Left hindlimb (tissue), 1 donor: ENCODE data around the gene RTF1.
"Not testable (repeated sequence)": the region's sequence is repeated elsewhere in the genome, so short reads cannot be mapped to it uniquely, and the experiment has no call there.

Experiments
- DNase-seq: peaks from one replicate; pipeline ENCODE4 v3.0.0-alpha.2; 2018

Gene RTF1

GRCh38 chr15:41438206-41438605 is 21.3 kb downstream of the RTF1 start:
- no peak for DNase-seq

GRCh38 chr15:41438745-41439144 is 21.9 kb downstream of the RTF1 start:
- DNase-seq = not testable (repeated sequence)

GRCh38 chr15:41443275-41443674 is 26.4 kb downstream of the RTF1 start:
- DNase-seq = no peak

GRCh38 chr15:41445399-41445798 is 28.5 kb downstream of the RTF1 start:
- no peak for DNase-seq

- no peak for DNase-seq
Measured at GRCh38 chr15:41462084-41462795, 45.3 kb downstream of the RTF1 start.

- DNase-seq = no peak
Measured at GRCh38 chr15:41464889-41465580, 48.1 kb downstream of the RTF1 start.

GRCh38 chr15:41465822-41466421 is 49.0 kb downstream of the RTF1 start:
- no peak for DNase-seq

GRCh38 chr15:41466711-41467110 is 49.8 kb downstream of the RTF1 start:
- DNase-seq = no peak

GRCh38 chr15:41469644-41470043 is 52.7 kb downstream of the RTF1 start:
- not testable (repeated sequence) for DNase-seq

- no peak for DNase-seq
Measured at GRCh38 chr15:41473418-41473817, 56.5 kb downstream of the RTF1 start.

GRCh38 chr15:41474436-41474835 is 57.5 kb downstream of the RTF1 start:
- no peak for DNase-seq

- DNase-seq = no peak
Measured at GRCh38 chr15:41474941-41475340, 58.0 kb downstream of the RTF1 start.

- no peak for DNase-seq
Measured at GRCh38 chr15:41476416-41477048, 59.6 kb downstream of the RTF1 start.

GRCh38 chr15:41480396-41481140 is 63.7 kb downstream of the RTF1 start:
- no peak for DNase-seq

- DNase-seq = no peak
Measured at GRCh38 chr15:41482110-41482877, 65.4 kb downstream of the RTF1 start.

- DNase-seq = no peak
Measured at GRCh38 chr15:41483115-41483514, 66.2 kb downstream of the RTF1 start.

GRCh38 chr15:41483519-41483918 is 66.6 kb downstream of the RTF1 start:
- no peak for DNase-seq

- DNase-seq = no peak
Measured at GRCh38 chr15:41484937-41485625, 68.2 kb downstream of the RTF1 start.

GRCh38 chr15:41486286-41486685 is 69.4 kb downstream of the RTF1 start:
- DNase-seq = no peak

GRCh38 chr15:41487381-41487780 is 70.5 kb downstream of the RTF1 start:
- DNase-seq = no peak

- no peak for DNase-seq
Measured at GRCh38 chr15:41487802-41488201, 70.9 kb downstream of the RTF1 start.
